ENCODE results near the gene RFC3.

The RFC3 gene

DNA sequence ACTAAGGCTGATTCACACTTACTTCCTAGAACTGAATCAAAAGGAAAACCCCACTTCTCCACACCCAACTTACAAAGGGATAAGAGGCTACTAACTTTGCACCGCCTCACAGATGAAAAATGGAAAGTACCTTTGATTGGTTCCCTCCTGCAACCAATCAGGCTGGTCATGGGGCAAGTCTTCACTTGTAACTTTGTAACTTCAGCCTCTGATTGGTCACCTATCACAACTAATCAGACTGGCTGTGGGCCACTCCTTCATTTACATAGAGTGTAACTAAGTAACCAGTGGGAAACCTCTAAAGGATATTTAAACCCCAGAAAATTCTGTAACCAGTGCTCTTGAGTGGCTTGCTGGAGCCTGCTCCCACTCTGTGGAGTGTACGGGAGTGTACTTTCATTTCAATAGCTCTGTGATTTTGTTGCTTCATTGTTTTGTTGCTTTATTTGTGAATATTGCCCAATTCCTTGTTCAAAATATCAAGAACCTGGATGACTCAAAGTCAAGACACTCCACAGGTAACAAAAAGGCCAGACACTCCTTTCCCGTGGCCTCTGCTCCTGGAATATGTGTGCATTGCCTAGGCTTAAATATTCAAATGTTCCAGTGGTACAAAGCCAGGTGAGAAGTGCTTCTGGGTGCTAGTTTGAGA lies 50.5 kb downstream of the RFC3 start:
- no peak for DNase-seq

- DNase-seq, result no peak
These were observed 51.1 kb downstream of the RFC3 start for GRCh38 chr13:33869005-33869404.

DNA sequence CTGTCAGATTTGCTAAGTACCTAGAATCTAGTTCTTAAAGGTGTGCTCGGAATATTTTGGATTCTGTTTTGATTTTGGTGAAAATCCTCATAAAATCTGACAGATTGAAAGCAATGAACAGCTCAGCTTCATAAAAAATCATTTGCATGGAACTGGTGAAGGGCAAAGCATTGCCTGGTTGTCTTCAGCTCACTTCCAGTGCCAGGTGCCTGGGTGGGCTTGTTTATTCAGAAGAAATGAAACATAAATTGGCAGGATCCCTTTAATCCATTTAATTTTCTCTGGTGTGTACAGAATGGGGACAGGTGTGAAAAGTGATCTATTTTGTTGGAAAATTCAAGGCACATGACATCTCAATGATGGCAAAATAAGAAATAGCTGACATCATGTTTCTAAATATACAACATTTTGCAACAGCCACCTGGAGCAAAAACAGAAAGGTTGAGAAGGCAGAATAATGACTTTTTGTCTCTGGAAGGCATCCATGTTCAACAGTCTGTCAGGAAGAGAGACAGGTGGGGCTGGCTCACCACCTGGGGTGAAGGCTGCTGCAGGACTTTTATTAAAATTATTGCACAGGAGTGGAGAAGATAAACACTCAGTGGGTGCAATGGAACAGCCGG lies 52.2 kb downstream of the RFC3 start:
- no peak for DNase-seq

- no peak for DNase-seq
These were observed 53.5 kb downstream of the RFC3 start for GRCh38 chr13:33871207-33872004.

DNA sequence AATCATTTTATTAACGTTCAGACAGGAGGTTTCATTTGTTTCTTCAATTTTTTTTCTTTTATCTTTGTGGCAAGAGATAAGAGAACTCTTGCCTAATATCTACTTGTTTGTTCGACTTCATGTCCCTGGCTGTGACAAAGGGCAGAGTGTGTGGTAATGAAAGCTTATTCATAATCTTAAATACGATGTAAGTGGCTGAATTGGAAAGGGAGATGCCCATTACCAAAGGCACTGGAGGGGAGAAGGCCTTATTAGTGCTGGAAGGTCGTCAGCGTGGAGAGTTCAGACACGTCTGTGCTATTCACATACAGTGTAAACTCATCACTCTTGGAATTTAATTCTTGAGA lies 54.0 kb downstream of the RFC3 start:
- DNase-seq, result no peak

DNA sequence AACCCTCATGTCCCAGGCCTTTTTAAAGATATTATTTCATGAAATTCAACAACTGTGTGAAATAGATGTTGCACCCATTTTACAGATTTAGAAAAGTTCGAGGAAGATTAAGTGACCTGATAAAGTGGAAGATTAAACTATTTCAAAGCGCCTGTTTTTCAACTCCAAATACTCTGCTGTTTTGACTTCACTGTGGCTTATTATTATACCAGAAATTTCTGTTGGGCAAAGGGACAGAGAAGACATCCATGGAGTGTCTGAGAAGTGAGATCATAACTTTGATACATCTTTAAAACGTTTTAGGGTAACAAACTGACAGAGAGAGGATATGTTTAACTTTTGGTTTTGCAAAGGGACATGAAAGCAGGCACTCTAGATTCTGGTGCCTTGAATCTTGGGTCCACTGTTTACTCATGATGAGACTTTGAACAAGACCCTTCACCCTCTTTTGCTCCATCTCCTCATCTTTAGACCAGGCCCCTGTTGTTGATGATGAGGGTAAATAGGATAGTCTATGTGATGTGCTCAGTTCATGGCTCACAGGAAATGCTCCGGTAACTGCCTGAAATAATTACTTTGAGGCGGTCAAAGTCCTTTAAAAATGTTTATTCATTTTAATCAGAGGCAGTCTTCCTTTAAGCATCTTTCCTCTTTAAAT lies 55.4 kb downstream of the RFC3 start:
- DNase-seq, result no peak

GRCh38 chr13:33874871-33875270 lies 56.9 kb downstream of the RFC3 start:
- no peak for DNase-seq

- DNase-seq, result no peak
These were observed 57.9 kb downstream of the RFC3 start for GRCh38 chr13:33875618-33876401.

DNA sequence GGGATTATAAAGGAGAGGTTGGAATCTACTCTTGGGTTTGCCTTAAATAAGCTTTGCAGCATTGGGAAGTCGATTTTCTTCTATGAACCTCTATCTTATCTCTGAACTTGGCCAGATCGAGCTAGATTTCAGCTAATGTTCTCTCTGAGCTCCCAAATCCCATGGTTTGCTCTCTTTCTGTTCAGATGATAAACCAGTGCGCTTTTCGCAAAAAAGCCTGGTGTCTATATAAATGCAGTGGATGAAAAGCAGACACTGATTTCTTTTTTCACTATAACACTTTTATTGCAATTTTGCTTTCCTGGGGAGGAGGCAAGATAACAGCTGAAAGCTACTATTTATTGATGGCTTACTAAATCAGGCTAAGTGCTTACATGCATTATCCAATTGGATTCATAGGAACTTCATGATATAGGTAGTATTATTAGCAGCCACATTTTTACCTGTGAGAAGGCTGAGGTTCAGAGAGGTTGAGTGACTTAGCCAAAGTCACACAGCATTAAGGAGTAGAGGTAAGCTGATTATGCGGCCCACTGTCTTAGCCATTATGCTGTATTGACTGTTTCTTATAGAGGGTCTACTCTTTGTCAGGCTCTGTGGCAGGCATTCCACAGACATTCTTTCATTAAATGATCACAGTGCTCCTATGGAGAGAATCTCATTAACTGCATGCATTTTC lies 58.9 kb downstream of the RFC3 start:
- no peak for DNase-seq

- no peak for DNase-seq
These were observed 61.2 kb downstream of the RFC3 start for GRCh38 chr13:33879118-33879517.

- DNase-seq, result no peak
These were observed 64.9 kb downstream of the RFC3 start for GRCh38 chr13:33882804-33883203.

DNA sequence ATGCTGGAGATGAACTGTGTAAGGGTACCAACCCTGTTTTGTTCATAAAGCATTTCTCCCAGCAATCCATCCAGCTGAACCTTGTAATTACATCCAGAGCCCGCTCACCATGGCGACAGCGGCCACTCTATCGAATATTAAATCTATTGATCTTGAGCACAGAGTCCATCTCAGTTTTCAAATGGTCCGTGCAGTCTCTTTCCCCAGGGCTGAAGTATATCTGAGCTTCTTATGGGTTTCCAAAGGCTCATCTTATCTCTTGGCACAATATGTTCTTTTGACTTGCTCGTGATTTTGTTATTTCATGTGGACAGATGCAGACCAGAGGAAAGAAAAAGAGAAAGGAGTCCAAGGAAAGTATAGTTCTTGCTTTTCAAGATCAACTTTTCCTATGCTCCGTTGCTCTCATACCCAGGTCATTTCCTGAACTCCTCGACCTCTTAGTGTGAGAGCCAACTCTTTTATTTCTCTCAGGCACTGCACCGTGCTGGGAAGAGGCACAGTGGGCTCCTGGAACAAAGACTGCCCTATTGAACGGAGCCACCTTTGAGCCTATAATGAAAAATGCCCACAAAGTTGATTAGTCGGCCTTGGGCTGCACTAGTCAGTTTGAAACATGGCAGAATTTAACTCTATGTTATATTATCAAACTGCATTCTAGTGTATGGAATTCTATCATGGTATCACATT lies 66.7 kb downstream of the RFC3 start:
- DNase-seq, result no peak
